Activated B cell treated with CpG ODN at 0.5 μM for 24 hours (primary cell): ENCODE results near the gene IFITM5. TPM values are rescaled to one million over a fixed set of nuclear protein-coding genes. Genes with fewer than 3 reads are reported as not detected.

Source experiments
- ATAC-seq: fragments of 200-7000 bp; cut with Tn5 transposase; one replicate; pipeline ENCODE4 v1.10.0; 2021; ENCODE audit warnings: low read depth, mild to moderate bottlenecking, moderate library complexity
- CTCF ChIA-PET: fragments of 350-600 bp; sonication (Branson Sonifier 250); formaldehyde crosslinking; loops from one replicate; lab custom pipeline; 2021; ENCODE audit warnings: antibody characterized with exemption; lab: Charles Lee
- POLR2A ChIA-PET: fragments of 350-600 bp; sonication (Branson Sonifier 250); formaldehyde crosslinking; loops from one replicate; lab custom pipeline; 2021; ENCODE audit warnings: antibody characterized with exemption; lab: Charles Lee
- DNase-seq: peaks from one replicate; pipeline ENCODE4 v3.0.0; 2022
- H3K27ac Mint-ChIP-seq: one replicate; pipeline ENCODE4 v1.8.0; 2020; ENCODE audit warnings: mixed read lengths
- H3K27me3 Mint-ChIP-seq: one replicate; pipeline ENCODE4 v1.8.0; 2021; ENCODE audit warnings: mixed read lengths
- H3K36me3 Mint-ChIP-seq: one replicate; pipeline ENCODE4 v1.8.0; 2021; ENCODE audit warnings: low read depth, mixed read lengths
- H3K4me1 Mint-ChIP-seq: one replicate; pipeline ENCODE4 v1.8.0; 2021; ENCODE audit warnings: mixed read lengths
- H3K4me3 Mint-ChIP-seq: one replicate; pipeline ENCODE4 v1.8.0; 2020; ENCODE audit warnings: mild to moderate bottlenecking, mixed read lengths
- H3K9me3 Mint-ChIP-seq: one replicate; pipeline ENCODE4 v1.8.0; 2020; ENCODE audit warnings: mixed read lengths
- CTCF ChIP-seq: fragments of 200-600 bp; IDR thresholded peaks from one replicate; pipeline ENCODE4 v1.8.0; 2022; ENCODE audit warnings: antibody characterized with exemption, mild to moderate bottlenecking
- intact Hi-C: fragments of 100-400 bp; cut with micrococcal nuclease; formaldehyde crosslinking; loops from one replicate; pipeline ENCODE4 v1.15.1; 2024
- total RNA-seq: library from RNA; stranded (reverse); gene quantifications from 2 replicates; pipeline ENCODE4 v1.2.3, GENCODE V29; 2022

The IFITM5 gene
- total RNA-seq, 1 donor from 2014 or later = not detected

- Mint-ChIP-seq H3K27me3 (no peaks in the 10 kb centered on the region), H3K27ac (no peak overlapping the region), H3K4me1 (peaks cover 2% of the 10 kb centered on the region), H3K9me3 (no peaks in the 10 kb centered on the region), H3K36me3 (peaks cover 21% of the 10 kb centered on the region), H3K4me3 (no peak overlapping the region)
- no peak for ATAC-seq
- no peak for TF ChIP-seq CTCF
- ChIA-PET CTCF (no interaction called here), POLR2A (interaction anchor here (1.2 to 1.7 kb wide), 2 partner anchors 27 to 61 kb away, joined by 3 to 5 read pairs; no protein-coding TSS in a partner anchor)
- DNase-seq = no peak
- intact Hi-C loops = no loop called here
These were observed 4.5 kb downstream of the IFITM5 start for GRCh38 chr11:294780-295179.

GRCh38 chr11:293852-294661, 5.3 kb downstream of the IFITM5 start:
- POLR2A ChIA-PET = interaction anchor here (0.7 to 1.7 kb wide), 3 partner anchors 12 to 62 kb away, joined by 3 to 5 read pairs (median 3); no protein-coding TSS in a partner anchor

GRCh38 chr11:293271-293851, 6.0 kb downstream of the IFITM5 start:
- no peaks in the 10 kb centered on the region for H3K9me3 Mint-ChIP-seq
- H3K27me3 Mint-ChIP-seq = no peaks in the 10 kb centered on the region
- intact Hi-C loops = no loop called here
- H3K36me3 Mint-ChIP-seq = peaks cover 21% of the 10 kb centered on the region
- ChIA-PET POLR2A (interaction anchor here (0.6 to 0.7 kb wide), 2 partner anchors 13 to 66 kb away, joined by 3 to 5 read pairs; no protein-coding TSS in a partner anchor), CTCF (no interaction called here)
- TF ChIP-seq CTCF = no peak
- ATAC-seq (no peak), DNase-seq (no peak)
- no peak overlapping the region for H3K4me3 Mint-ChIP-seq
- H3K4me1 Mint-ChIP-seq = peaks cover 6% of the 10 kb centered on the region
- H3K27ac Mint-ChIP-seq = no peak overlapping the region

More at GRCh38 chr11:293852-294661, 5.3 kb downstream of the IFITM5 start:
- H3K27me3 Mint-ChIP-seq = no peaks in the 10 kb centered on the region
- CTCF ChIA-PET = no interaction called here
- intact Hi-C loops = no loop called here
- no peak overlapping the region for H3K4me3 Mint-ChIP-seq
- H3K27ac Mint-ChIP-seq = no peak overlapping the region
- peaks cover 21% of the 10 kb centered on the region for H3K36me3 Mint-ChIP-seq
- TF ChIP-seq CTCF = no peak
- H3K4me1 Mint-ChIP-seq = peaks cover 6% of the 10 kb centered on the region
- DNase-seq (no peak), ATAC-seq (no peak)
- H3K9me3 Mint-ChIP-seq = no peaks in the 10 kb centered on the region

- DNase-seq (no peak), ATAC-seq (no peak)
- H3K36me3 Mint-ChIP-seq = peaks cover 23% of the 10 kb centered on the region
- no peak overlapping the region for H3K4me3 Mint-ChIP-seq
- H3K27ac Mint-ChIP-seq = no peak overlapping the region
- no peaks in the 10 kb centered on the region for H3K27me3 Mint-ChIP-seq
- peaks cover 13% of the 10 kb centered on the region for H3K4me1 Mint-ChIP-seq
- intact Hi-C loops = no loop called here
- CTCF ChIA-PET = no interaction called here
- POLR2A ChIA-PET = interaction anchor here (1.4 kb wide), 1 partner anchor 85 kb away, joined by 5 read pairs; the partner anchor contains the start of genes BET1L and RIC8A
- H3K9me3 Mint-ChIP-seq = no peaks in the 10 kb centered on the region
- no peak for TF ChIP-seq CTCF
These were observed 6.9 kb downstream of the IFITM5 start for GRCh38 chr11:292211-293121.
